ENCODE results near the gene CYP26B1. TPM values are rescaled to one million over a fixed set of nuclear protein-coding genes. Genes with fewer than 3 reads are reported as not detected.

Gene CYP26B1
- total RNA-seq, 4 donors from 2014 or later: 1.9 to 8.3 (median 5.2) TPM

- H3K36me3 ChIP-seq: no peaks in the 10 kb centered on the region
- TF ChIP-seq, protein P1, sequence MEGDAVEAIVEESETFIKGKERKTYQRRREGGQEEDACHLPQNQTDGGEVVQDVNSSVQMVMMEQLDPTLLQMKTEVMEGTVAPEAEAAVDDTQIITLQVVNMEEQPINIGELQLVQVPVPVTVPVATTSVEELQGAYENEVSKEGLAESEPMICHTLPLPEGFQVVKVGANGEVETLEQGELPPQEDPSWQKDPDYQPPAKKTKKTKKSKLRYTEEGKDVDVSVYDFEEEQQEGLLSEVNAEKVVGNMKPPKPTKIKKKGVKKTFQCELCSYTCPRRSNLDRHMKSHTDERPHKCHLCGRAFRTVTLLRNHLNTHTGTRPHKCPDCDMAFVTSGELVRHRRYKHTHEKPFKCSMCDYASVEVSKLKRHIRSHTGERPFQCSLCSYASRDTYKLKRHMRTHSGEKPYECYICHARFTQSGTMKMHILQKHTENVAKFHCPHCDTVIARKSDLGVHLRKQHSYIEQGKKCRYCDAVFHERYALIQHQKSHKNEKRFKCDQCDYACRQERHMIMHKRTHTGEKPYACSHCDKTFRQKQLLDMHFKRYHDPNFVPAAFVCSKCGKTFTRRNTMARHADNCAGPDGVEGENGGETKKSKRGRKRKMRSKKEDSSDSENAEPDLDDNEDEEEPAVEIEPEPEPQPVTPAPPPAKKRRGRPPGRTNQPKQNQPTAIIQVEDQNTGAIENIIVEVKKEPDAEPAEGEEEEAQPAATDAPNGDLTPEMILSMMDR (IDR thresholded peaks at IDR 0.05): no peak
- TF ChIP-seq POLR2A (IDR thresholded peaks at IDR 0.05): no peak
- H3K9me3 ChIP-seq: no peaks in the 10 kb centered on the region
- H3K4me1 ChIP-seq: peaks cover 0 to 5% (median 0%) of the 10 kb centered on the region in 4 donors
- H3K27me3 ChIP-seq: no peaks in the 10 kb centered on the region
- no peak overlapping the region for H3K4me3 ChIP-seq
- no peak for DNase-seq
- no peak overlapping the region for H3K27ac ChIP-seq
Measured at GRCh38 chr2:72117718-72118117, 29.9 kb downstream of the CYP26B1 start.

- Histone ChIP-seq H3K4me3 (no peak overlapping the region), H3K9me3 (no peaks in the 10 kb centered on the region), H3K4me1 (peaks cover 0 to 5% (median 0%) of the 10 kb centered on the region in 4 donors), H3K27ac (no peak overlapping the region), H3K36me3 (no peaks in the 10 kb centered on the region), H3K27me3 (no peaks in the 10 kb centered on the region)
- TF ChIP-seq POLR2A (IDR thresholded peaks at IDR 0.05): no peak
- TF ChIP-seq, protein P1 (IDR thresholded peaks at IDR 0.05): no peak
- DNase-seq: no peak
Measured at GRCh38 chr2:72117029-72117428, 30.6 kb downstream of the CYP26B1 start.

DNA sequence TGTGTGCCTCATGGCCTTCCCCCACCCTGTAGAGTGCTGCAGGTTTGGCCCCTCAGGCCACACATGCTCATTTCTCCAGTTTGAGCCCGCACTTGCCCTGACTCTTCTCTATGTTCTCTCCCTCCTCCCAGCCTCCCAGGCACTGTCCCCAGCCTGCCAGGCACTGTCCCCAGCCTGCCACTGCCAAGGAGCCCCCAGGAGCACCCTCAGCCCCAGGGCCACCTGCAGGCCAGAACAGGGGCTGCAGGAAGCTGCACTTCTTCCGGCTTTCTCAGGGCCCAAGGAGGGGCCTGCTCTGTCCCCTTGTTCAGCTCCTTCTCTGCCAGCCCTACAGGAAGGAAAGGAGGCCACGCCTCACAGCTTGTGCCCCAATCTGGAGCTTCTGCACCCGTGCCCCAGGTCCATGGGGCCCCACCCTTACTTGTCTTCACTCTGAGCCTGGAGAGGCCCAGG, 31.6 kb downstream of the CYP26B1 start:
- Histone ChIP-seq H3K4me1 (peaks cover 0 to 5% (median 0%) of the 10 kb centered on the region in 4 donors), H3K27ac (no peak overlapping the region), H3K9me3 (no peaks in the 10 kb centered on the region), H3K27me3 (no peaks in the 10 kb centered on the region), H3K36me3 (no peaks in the 10 kb centered on the region), H3K4me3 (no peak overlapping the region)
- no peak for TF ChIP-seq POLR2A (IDR thresholded peaks at IDR 0.05)
- DNase-seq: no peak

- DNase-seq: no peak
- H3K27ac ChIP-seq: no peak overlapping the region
Measured at GRCh38 chr2:72115110-72116080, 32.3 kb downstream of the CYP26B1 start.

DNA sequence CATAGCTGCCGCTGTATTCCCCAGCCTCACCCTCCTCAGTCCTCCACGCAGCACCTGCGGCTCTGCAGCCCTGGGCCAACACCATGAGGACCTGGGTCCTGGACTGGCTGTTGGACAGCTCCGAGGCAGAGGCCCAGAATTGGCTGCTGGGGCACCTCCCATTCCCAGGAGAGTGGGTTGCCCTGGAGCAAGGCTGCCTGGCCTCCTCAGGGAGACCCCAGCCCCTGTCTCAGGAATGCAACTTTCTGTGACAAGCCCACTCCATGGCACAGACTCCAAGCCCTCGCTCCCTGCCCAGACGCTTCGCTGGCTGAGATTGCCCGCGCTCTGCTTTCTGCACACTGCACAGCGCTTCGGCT, 33.0 kb downstream of the CYP26B1 start:
- Histone ChIP-seq H3K4me1 (peaks cover 0 to 5% (median 0%) of the 10 kb centered on the region in 4 donors), H3K4me3 (no peak overlapping the region), H3K36me3 (no peaks in the 10 kb centered on the region), H3K9me3 (no peaks in the 10 kb centered on the region), H3K27ac (no peak overlapping the region), H3K27me3 (no peaks in the 10 kb centered on the region)
- no peak for DNase-seq
- no peak for TF ChIP-seq POLR2A (IDR thresholded peaks at IDR 0.05)
- TF ChIP-seq, protein P1 (IDR thresholded peaks at IDR 0.05): no peak

More at GRCh38 chr2:72115110-72116080, 32.3 kb downstream of the CYP26B1 start:
- peaks cover 0 to 5% (median 0%) of the 10 kb centered on the region in 4 donors for H3K4me1 ChIP-seq
- H3K36me3 ChIP-seq: no peaks in the 10 kb centered on the region
- TF ChIP-seq POLR2A (IDR thresholded peaks at IDR 0.05): no peak
- TF ChIP-seq, protein P1 (IDR thresholded peaks at IDR 0.05): no peak
- no peaks in the 10 kb centered on the region for H3K27me3 ChIP-seq
- H3K4me3 ChIP-seq: no peak overlapping the region
- no peaks in the 10 kb centered on the region for H3K9me3 ChIP-seq
